Measurements from ENCODE around the gene PRKCA. TPM values are rescaled to one million over a fixed set of nuclear protein-coding genes. Genes with fewer than 3 reads are reported as not detected.

Gene PRKCA
- total RNA-seq, 1 donor from 2014 or later: 6.7 TPM

- TF ChIP-seq CTCF (conservative IDR thresholded peaks at IDR 0.05; ENCODE audit: low read depth, low read length): no peak
- DNase-seq (ENCODE audit: low read depth): no peak
- peak overlapping the region; percentile 4 for H3K4me3 ChIP-seq (ENCODE audit: low read depth, low read length)
Observed at GRCh38 chr17:66309793-66310192, 7.4 kb downstream of the PRKCA start.

- H3K4me3 ChIP-seq (ENCODE audit: low read depth, low read length): no peak overlapping the region
- no peak for DNase-seq (ENCODE audit: low read depth)
- TF ChIP-seq CTCF (conservative IDR thresholded peaks at IDR 0.05; ENCODE audit: low read depth, low read length): peak; percentile 38
Observed at GRCh38 chr17:66310528-66311148, 8.2 kb downstream of the PRKCA start.

- no peak overlapping the region for H3K4me3 ChIP-seq (ENCODE audit: low read depth, low read length)
- no peak for TF ChIP-seq CTCF (conservative IDR thresholded peaks at IDR 0.05; ENCODE audit: low read depth, low read length)
- no peak for DNase-seq (ENCODE audit: low read depth)
Observed at GRCh38 chr17:66312912-66313311, 10.5 kb downstream of the PRKCA start.

GRCh38 chr17:66313325-66313724 lies 10.9 kb downstream of the PRKCA start:
- no peak for TF ChIP-seq CTCF (conservative IDR thresholded peaks at IDR 0.05; ENCODE audit: low read depth, low read length)
- no peak for DNase-seq (ENCODE audit: low read depth)
- no peak overlapping the region for H3K4me3 ChIP-seq (ENCODE audit: low read depth, low read length)

- H3K4me3 ChIP-seq (ENCODE audit: low read depth, low read length): no peak overlapping the region
- no peak for DNase-seq (ENCODE audit: low read depth)
- no peak for TF ChIP-seq CTCF (conservative IDR thresholded peaks at IDR 0.05; ENCODE audit: low read depth, low read length)
Observed at GRCh38 chr17:66313995-66314659, 11.7 kb downstream of the PRKCA start.

- no peak for TF ChIP-seq CTCF (conservative IDR thresholded peaks at IDR 0.05; ENCODE audit: low read depth, low read length)
- H3K4me3 ChIP-seq (ENCODE audit: low read depth, low read length): no peak overlapping the region
- no peak for DNase-seq (ENCODE audit: low read depth)
Observed at GRCh38 chr17:66317629-66318028, 15.2 kb downstream of the PRKCA start.

- no peak for TF ChIP-seq CTCF (conservative IDR thresholded peaks at IDR 0.05; ENCODE audit: low read depth, low read length)
- DNase-seq (ENCODE audit: low read depth): no peak
- no peak overlapping the region for H3K4me3 ChIP-seq (ENCODE audit: low read depth, low read length)
Observed at GRCh38 chr17:66319226-66319625, 16.8 kb downstream of the PRKCA start.
